GM21576 (cell line): ENCODE results near the gene TMEM243.

ENCODE experiments used
- ATAC-seq: cut with Tn5 transposase; IDR thresholded peaks from one replicate; pipeline ENCODE4 v1.9.1; 2021; ENCODE audit warnings: mild to moderate bottlenecking, moderate library complexity; ENCODE audit not compliant: unreplicated experiment

TMEM243 gene

GRCh38 chr7:87170828-87171227 lies 48.7 kb downstream of the TMEM243 start:
- no peak for ATAC-seq

GRCh38 chr7:87164433-87164832 lies 55.1 kb downstream of the TMEM243 start:
- ATAC-seq = no peak

- peak; percentile 41 for ATAC-seq
These were observed 60.0 kb downstream of the TMEM243 start for GRCh38 chr7:87159538-87159937.

- no peak for ATAC-seq
These were observed 62.8 kb downstream of the TMEM243 start for GRCh38 chr7:87156709-87157108.

GRCh38 chr7:87155788-87156187 lies 63.7 kb downstream of the TMEM243 start:
- ATAC-seq = no peak

- ATAC-seq = no peak
These were observed 65.0 kb downstream of the TMEM243 start for GRCh38 chr7:87154569-87154968.

- ATAC-seq = no peak
These were observed 65.4 kb downstream of the TMEM243 start for GRCh38 chr7:87154166-87154565.

- peak; percentile 7 for ATAC-seq
These were observed 66.5 kb downstream of the TMEM243 start for GRCh38 chr7:87152897-87153641.

- peak; percentile 80 for ATAC-seq
These were observed 67.2 kb downstream of the TMEM243 start, which contains the start of gene DMTF1 for GRCh38 chr7:87152112-87152896. DMTF1 (plus strand) TSS chr7:87152453; CDS start chr7:87164942, 12,489 bp downstream.

GRCh38 chr7:87151729-87152111 lies 67.8 kb downstream of the TMEM243 start:
- peak; percentile 31 for ATAC-seq

- no peak for ATAC-seq
These were observed 68.4 kb downstream of the TMEM243 start for GRCh38 chr7:87151002-87151728.

- ATAC-seq = no peak
These were observed 71.1 kb downstream of the TMEM243 start for GRCh38 chr7:87148332-87148955.

GRCh38 chr7:87147500-87147899 lies 72.0 kb downstream of the TMEM243 start:
- no peak for ATAC-seq

GRCh38 chr7:87146740-87147386 lies 72.7 kb downstream of the TMEM243 start:
- no peak for ATAC-seq
